Measurements from ENCODE around the gene TNNT3. TPM values are rescaled to one million over a fixed set of nuclear protein-coding genes. Genes with fewer than 3 reads are reported as not detected.

Gene TNNT3
- total RNA-seq, 1 experiment from 2014 or later = not detected

DNA sequence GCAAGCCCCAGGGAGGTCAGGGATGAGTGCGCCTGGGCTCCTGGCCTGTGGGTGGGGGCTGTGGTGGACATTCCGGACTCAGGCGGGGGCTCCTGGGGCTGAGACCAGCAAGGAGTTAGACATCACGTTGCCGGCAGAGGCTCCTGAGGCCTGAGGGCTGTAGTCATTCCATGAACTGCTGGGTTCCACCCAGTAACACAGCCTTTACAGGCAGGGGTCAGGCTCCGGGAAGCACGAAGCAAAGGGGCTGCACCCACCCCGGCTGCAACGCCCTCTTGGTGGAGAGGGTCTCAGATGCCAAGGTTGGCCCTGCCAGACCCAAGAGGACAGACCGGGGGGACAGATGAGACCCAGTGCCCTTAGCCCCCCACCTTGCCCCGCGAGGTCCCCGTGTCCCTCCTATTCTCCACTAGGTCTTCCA is 9.0 kb downstream of the TNNT3 start:
- no CpG with 5 or more reads among the region's 13 CpGs for WGBS (ENCODE audit: extremely low coverage, insufficient read length, low lambda C conversion rate)
- Histone ChIP-seq H2AFZ (ENCODE audit: low read length) (no peak overlapping the region), H2BK12ac (ENCODE audit: insufficient read length, low read depth, low read length) (no peak overlapping the region), H2BK120ac (ENCODE audit: low read depth, low read length, poor library complexity, severe bottlenecking) (no peak overlapping the region), H3K56ac (ENCODE audit: insufficient read length, low read depth, low read length) (no peak overlapping the region), H3K79me2 (ENCODE audit: insufficient read depth, low read length) (no peaks in the 10 kb centered on the region), H3K14ac (ENCODE audit: insufficient read depth, low read length) (peak overlapping the region; percentile 25; the same call in 1 of the 2 replicates), H2BK15ac (ENCODE audit: low read depth, low read length) (no peak overlapping the region), H3K18ac (ENCODE audit: insufficient read length, low read depth, low read length) (no peak overlapping the region), H4K91ac (ENCODE audit: insufficient read length, low read depth, low read length) (no peak overlapping the region), H3K9ac (ENCODE audit: extremely low read depth, insufficient read length, low read length) (no peak overlapping the region), H3K9me3 (ENCODE audit: control insufficient read depth, low read depth, low read length) (no peaks in the 10 kb centered on the region), H2BK5ac (ENCODE audit: insufficient read length, low read length) (no peak overlapping the region), H2BK20ac (ENCODE audit: low read depth, low read length, poor library complexity, severe bottlenecking) (no peak overlapping the region), H3K4me2 (ENCODE audit: insufficient read depth, insufficient read length, low read length) (no peak overlapping the region), H3T11ph (ENCODE audit: low read length) (no peak overlapping the region), H3K23ac (ENCODE audit: insufficient read length, low read depth, low read length) (no peak overlapping the region), H3K27ac (ENCODE audit: insufficient read length, low read depth, low read length) (no peak overlapping the region), H3K27me3 (ENCODE audit: insufficient read depth, low read length) (no peaks in the 10 kb centered on the region), H4K8ac (replicated peaks; ENCODE audit: insufficient read length, low read depth, low read length) (no peak overlapping the region), H3K4ac (ENCODE audit: low read depth, low read length) (no peak overlapping the region), H4K5ac (ENCODE audit: insufficient read length, low read depth, low read length) (no peak overlapping the region), H2AK5ac (ENCODE audit: insufficient read length, low read length) (no peak overlapping the region), H3K79me1 (ENCODE audit: insufficient read depth, low read depth, low read length, poor library complexity, severe bottlenecking) (no peaks in the 10 kb centered on the region), H3K4me1 (ENCODE audit: insufficient read depth, low read length) (no peaks in the 10 kb centered on the region), H3K23me2 (ENCODE audit: insufficient read length, low read depth, low read length, poor library complexity, severe bottlenecking) (peaks cover 3% of the 10 kb centered on the region), H4K20me1 (ENCODE audit: control insufficient read depth, insufficient read depth, insufficient read length) (no peaks in the 10 kb centered on the region)
- H3K36me3 Mint-ChIP-seq (ENCODE audit: insufficient read depth in 1 of 3, low read depth in 3 of 3) = no peaks in the 10 kb centered on the region
- H3K4me1 Mint-ChIP-seq = peaks cover 0 to 6% of the 10 kb centered on the region in 2 experiments; a peak in 1 of 4 replicates
- no peaks in the 10 kb centered on the region for H3K9me3 Mint-ChIP-seq
- H3K27me3 Mint-ChIP-seq (ENCODE audit: low read depth) = peaks cover 18% of the 10 kb centered on the region
- H3K27ac Mint-ChIP-seq = no peak overlapping the region
- H3K4me3 Mint-ChIP-seq = no peak overlapping the region
- TF ChIP-seq, protein P1, sequence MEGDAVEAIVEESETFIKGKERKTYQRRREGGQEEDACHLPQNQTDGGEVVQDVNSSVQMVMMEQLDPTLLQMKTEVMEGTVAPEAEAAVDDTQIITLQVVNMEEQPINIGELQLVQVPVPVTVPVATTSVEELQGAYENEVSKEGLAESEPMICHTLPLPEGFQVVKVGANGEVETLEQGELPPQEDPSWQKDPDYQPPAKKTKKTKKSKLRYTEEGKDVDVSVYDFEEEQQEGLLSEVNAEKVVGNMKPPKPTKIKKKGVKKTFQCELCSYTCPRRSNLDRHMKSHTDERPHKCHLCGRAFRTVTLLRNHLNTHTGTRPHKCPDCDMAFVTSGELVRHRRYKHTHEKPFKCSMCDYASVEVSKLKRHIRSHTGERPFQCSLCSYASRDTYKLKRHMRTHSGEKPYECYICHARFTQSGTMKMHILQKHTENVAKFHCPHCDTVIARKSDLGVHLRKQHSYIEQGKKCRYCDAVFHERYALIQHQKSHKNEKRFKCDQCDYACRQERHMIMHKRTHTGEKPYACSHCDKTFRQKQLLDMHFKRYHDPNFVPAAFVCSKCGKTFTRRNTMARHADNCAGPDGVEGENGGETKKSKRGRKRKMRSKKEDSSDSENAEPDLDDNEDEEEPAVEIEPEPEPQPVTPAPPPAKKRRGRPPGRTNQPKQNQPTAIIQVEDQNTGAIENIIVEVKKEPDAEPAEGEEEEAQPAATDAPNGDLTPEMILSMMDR (conservative IDR thresholded peaks at IDR 0.05) = no peak
- DNase-seq = no peak
